ENCODE measurements around the gene SLC5A9.

DNA sequence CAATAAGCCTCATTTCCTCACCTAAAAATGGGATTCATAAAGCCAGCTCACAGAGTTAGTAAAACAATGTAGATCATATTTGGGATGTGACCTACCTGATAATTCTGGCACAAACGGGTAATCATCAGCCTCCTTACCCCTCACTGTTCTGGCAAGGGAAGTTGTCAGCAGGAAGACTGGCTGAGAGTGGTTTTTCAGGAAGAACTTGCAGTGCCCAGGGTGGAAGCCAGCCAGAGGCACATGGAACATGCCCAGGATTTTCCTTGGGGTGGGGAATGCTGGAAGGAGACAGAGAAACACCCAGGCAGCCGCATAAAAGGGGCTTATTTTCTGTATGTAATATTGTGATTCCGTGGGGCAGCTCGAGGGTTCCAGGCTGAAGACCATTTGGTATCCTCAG lies 7.7 kb upstream of the SLC5A9 start:
- TF ChIP-seq, protein P1, sequence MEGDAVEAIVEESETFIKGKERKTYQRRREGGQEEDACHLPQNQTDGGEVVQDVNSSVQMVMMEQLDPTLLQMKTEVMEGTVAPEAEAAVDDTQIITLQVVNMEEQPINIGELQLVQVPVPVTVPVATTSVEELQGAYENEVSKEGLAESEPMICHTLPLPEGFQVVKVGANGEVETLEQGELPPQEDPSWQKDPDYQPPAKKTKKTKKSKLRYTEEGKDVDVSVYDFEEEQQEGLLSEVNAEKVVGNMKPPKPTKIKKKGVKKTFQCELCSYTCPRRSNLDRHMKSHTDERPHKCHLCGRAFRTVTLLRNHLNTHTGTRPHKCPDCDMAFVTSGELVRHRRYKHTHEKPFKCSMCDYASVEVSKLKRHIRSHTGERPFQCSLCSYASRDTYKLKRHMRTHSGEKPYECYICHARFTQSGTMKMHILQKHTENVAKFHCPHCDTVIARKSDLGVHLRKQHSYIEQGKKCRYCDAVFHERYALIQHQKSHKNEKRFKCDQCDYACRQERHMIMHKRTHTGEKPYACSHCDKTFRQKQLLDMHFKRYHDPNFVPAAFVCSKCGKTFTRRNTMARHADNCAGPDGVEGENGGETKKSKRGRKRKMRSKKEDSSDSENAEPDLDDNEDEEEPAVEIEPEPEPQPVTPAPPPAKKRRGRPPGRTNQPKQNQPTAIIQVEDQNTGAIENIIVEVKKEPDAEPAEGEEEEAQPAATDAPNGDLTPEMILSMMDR (IDR thresholded peaks at IDR 0.05; ENCODE audit: insufficient read depth, low read length, poor library complexity, severe bottlenecking), result no peak
- TF ChIP-seq EZH2phosphoT487 (conservative IDR thresholded peaks at IDR 0.05; ENCODE audit: low read length), result no peak
